Endothelial cell of hepatic sinusoid (primary cell): ENCODE results near the gene ZCCHC2.

Experiments
- in situ Hi-C: cut with HindIII; loops from 2 replicates; pipeline ENCODE4 v1.10.0; 2017; ENCODE audit warnings: low sequenced_read_pairs

ZCCHC2 gene

GRCh38 chr18:62574776-62575175 is 52.0 kb downstream of the ZCCHC2 start:
- in situ Hi-C loops = loop anchor here (5.0 kb wide), 1 partner anchor 43 kb away; no protein-coding TSS in a partner anchor

GRCh38 chr18:62576271-62576670 is 53.4 kb downstream of the ZCCHC2 start:
- in situ Hi-C loops = loop anchor here (5.0 kb wide), 1 partner anchor 41 kb away; no protein-coding TSS in a partner anchor

- in situ Hi-C loops = loop anchor here (5.0 kb wide), 1 partner anchor 40 kb away; no protein-coding TSS in a partner anchor
Measured at GRCh38 chr18:62576845-62577512, 54.2 kb downstream of the ZCCHC2 start.

- in situ Hi-C loops = loop anchor here (5.0 kb wide), 1 partner anchor 40 kb away; no protein-coding TSS in a partner anchor
Measured at GRCh38 chr18:62577765-62578164, 54.9 kb downstream of the ZCCHC2 start.

- in situ Hi-C loops = loop anchor here (5.0 kb wide), 1 partner anchor 38 kb away; no protein-coding TSS in a partner anchor
Measured at GRCh38 chr18:62578980-62579511, 56.2 kb downstream of the ZCCHC2 start.

- in situ Hi-C loops = no loop called here
Measured at GRCh38 chr18:62583376-62583775, 60.6 kb downstream of the ZCCHC2 start.

- in situ Hi-C loops = no loop called here
Measured at GRCh38 chr18:62584241-62585120, 61.7 kb downstream of the ZCCHC2 start.

GRCh38 chr18:62585274-62586150 is 62.7 kb downstream of the ZCCHC2 start:
- in situ Hi-C loops = no loop called here

- in situ Hi-C loops = no loop called here
Measured at GRCh38 chr18:62586151-62586774, 63.4 kb downstream of the ZCCHC2 start.

- in situ Hi-C loops = no loop called here
Measured at GRCh38 chr18:62586781-62587487, 64.1 kb downstream of the ZCCHC2 start.

GRCh38 chr18:62587689-62588088 is 64.9 kb downstream of the ZCCHC2 start:
- in situ Hi-C loops = no loop called here

- in situ Hi-C loops = no loop called here
Measured at GRCh38 chr18:62588217-62588616, 65.4 kb downstream of the ZCCHC2 start.

GRCh38 chr18:62590799-62591590 is 68.2 kb downstream of the ZCCHC2 start:
- in situ Hi-C loops = no loop called here

- in situ Hi-C loops = no loop called here
Measured at GRCh38 chr18:62596145-62597005, 73.5 kb downstream of the ZCCHC2 start.

GRCh38 chr18:62601871-62602270 is 79.0 kb downstream of the ZCCHC2 start:
- in situ Hi-C loops = no loop called here

- in situ Hi-C loops = no loop called here
Measured at GRCh38 chr18:62602706-62603105, 79.9 kb downstream of the ZCCHC2 start.

GRCh38 chr18:62603211-62603610 is 80.4 kb downstream of the ZCCHC2 start:
- in situ Hi-C loops = no loop called here

- in situ Hi-C loops = no loop called here
Measured at GRCh38 chr18:62603979-62604378, 81.2 kb downstream of the ZCCHC2 start.
